SH-SY5Y (cell line): ENCODE results near the gene AGAP1.

ENCODE experiments used
- GATA2 ChIP-seq: IDR thresholded peaks from 2 replicates; pipeline ENCODE4 v1.6.1; 2011; ENCODE audit warnings: mild to moderate bottlenecking, low read depth, low read length
- GATA3 ChIP-seq: IDR thresholded peaks from 2 replicates; pipeline ENCODE4 v1.6.1; 2011; ENCODE audit warnings: low read depth, mild to moderate bottlenecking, low read length, moderate library complexity

The AGAP1 gene

GRCh38 chr2:235810252-235810651, 316.4 kb downstream of the AGAP1 start:
- no peak for TF ChIP-seq GATA2

- TF ChIP-seq GATA3 (no peak), GATA2 (no peak)
Observed at GRCh38 chr2:235810846-235811245, 317.0 kb downstream of the AGAP1 start.

GRCh38 chr2:235811446-235812184, 317.8 kb downstream of the AGAP1 start:
- TF ChIP-seq GATA2 (no peak), GATA3 (no peak)

DNA sequence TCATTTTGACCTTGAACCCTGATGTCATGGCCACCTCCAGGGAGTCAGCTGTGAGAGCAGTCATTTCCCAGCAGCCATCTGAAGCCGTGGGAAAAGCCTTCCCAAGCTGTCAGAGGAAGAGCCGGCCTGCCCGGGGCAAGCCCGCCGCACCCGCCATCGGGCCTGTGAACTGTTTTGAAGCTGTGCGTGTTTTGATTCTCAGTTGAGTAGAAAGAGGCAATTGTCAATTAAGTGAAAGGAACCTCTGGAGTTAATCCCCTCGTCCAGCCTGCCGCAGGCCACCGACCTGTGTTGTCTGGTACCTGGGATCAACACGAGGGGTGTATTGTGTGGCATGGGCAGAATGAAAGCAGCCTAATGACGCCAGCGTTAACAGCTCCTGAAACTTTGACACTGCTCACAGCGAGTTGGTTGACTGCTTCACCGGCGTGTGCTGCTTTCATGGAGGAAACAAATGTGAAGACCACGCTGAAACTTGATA, 318.4 kb downstream of the AGAP1 start:
- TF ChIP-seq GATA2 (no peak), GATA3 (no peak)

DNA sequence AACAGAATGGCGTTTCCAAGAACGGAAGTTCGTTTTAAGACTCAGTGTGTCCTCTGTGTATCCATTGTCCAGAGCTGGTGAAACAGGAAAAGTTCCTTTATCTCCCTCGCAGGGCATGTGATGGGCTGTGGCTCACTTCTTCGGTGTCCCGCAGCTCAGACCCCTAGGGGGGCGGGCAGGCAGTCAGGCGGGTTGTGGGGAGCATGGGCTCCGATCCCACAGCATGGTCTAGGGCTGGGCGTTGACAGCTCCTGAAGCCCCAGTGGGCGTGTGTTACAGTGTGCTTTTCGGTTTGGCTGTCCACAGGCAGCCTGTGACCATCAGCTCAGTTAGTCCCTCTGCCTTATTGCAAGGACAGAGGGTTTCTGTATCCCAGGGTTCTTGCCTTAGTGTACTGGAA, 319.6 kb downstream of the AGAP1 start:
- TF ChIP-seq GATA3, result no peak
- TF ChIP-seq GATA2, result no peak

DNA sequence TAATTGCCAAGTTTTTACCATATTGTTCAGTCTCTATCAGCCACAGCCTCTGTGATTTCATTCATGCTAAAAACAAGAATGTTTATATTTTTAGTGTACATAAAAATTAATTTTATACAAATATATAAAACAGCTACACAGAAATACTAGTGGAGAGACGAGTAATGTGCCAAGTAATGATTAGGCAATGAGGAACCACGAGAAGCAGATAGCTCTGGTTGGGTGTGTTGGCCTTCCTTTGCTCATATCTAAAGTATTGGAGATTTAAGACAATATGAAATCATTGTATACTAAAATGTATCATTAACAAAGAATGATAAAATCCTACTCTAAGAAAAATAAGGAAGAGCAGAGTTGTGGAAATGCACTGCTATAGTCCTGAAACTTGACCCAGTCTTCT, 326.7 kb downstream of the AGAP1 start:
- TF ChIP-seq GATA2 (no peak), GATA3 (no peak)

DNA sequence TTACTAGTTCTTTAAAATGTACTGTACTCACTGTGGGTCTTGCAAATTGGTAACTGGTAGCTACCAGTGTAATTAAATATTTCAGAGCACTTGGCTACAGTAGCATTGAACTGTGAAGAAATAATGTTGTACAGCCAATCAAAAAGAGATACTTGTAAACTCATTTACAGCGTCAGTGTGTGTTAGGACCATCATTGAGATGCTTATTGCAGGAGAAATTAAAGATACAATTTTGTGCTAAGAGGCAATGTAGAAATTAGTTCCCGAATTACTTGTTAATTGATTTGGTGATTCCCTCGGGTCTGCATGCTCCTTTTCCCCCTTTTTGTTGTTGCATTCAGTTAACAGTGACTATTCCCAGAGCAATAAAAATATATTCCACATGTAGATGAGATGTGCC, 330.5 kb downstream of the AGAP1 start:
- no peak for TF ChIP-seq GATA2
- no peak for TF ChIP-seq GATA3

DNA sequence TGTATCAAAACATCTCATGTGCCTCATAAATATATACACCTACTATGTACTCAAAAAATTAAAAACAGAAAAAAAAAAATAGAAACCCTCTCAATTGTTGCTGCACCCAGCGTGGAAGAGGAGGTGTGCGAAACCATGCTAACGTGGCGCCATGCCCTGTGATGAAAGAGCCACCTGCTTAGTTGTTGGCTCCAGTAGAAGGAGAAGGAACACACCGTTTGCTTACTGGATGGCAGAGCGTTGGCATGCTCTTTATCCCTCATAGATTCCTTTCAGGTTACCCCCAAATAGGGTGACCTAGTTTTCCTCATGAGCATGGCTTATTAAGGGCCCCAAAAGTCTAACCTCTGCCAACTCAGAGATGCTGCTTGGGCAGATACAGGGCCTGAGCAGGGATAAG, 332.1 kb downstream of the AGAP1 start:
- TF ChIP-seq GATA3 (no peak), GATA2 (no peak)

DNA sequence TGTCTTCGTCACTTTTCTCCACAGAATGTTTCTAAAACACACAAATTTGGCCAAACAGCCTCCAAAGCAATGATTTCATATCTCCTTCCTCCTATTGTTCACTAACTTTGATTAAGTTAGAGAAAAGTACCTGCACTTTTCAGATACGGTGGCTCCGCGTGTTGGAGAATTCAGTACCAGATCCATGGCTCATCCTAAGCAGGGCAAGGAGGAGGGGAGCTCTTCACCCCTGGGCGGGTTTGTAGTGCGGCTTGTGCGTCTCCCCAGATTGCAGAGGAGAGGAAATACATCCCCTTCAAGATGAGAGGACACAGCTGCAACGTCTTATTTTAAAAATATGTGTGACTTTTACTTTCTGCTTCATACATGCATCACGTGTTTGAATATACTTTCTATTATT, 333.0 kb downstream of the AGAP1 start:
- TF ChIP-seq GATA3 (no peak), GATA2 (no peak)

DNA sequence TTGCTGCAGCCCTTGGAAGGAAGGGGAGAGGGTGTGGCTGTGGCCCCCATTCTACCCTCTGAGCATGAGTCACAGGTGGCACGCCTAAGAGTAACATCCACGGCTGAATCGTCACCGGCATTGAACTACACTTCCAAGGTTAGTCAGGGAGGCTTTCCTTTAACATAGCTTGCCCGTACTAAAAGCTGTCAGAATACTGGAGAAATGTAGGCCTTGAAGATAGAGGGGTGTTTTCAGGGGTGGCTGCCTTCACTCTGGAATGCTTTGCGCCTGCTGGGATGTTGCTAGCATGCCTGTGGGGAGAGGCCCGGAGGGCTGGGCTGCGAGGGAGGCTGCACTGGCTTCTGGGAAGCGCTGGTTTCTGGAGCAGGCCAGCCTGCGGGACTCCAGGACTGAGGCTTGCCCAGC, 333.7 kb downstream of the AGAP1 start:
- no peak for TF ChIP-seq GATA3
- no peak for TF ChIP-seq GATA2

DNA sequence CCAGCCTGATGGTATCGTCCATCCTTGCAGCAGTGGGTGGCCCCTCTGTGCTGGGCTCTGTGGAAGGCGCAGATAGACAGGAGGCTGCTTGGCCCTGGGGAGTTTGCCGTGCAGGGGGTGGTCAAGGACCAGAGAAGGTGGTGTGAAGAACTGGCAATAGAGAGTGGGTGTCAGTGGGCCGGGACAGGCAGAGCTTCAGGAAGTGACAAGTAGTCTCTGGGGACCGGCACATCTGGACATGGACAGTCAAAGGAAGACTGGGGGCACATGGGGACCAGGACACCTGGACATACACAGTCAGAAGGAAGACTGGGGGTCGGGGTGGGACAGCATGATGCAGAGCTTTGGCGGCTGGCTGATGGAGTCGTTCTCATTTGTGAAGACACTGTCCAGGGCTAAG, 335.9 kb downstream of the AGAP1 start:
- no peak for TF ChIP-seq GATA2
- no peak for TF ChIP-seq GATA3

- TF ChIP-seq GATA3, result no peak
- TF ChIP-seq GATA2, result no peak
Observed at GRCh38 chr2:235831755-235832154, 337.9 kb downstream of the AGAP1 start.

GRCh38 chr2:235832941-235833340, 339.1 kb downstream of the AGAP1 start:
- TF ChIP-seq GATA2 (no peak), GATA3 (no peak)

DNA sequence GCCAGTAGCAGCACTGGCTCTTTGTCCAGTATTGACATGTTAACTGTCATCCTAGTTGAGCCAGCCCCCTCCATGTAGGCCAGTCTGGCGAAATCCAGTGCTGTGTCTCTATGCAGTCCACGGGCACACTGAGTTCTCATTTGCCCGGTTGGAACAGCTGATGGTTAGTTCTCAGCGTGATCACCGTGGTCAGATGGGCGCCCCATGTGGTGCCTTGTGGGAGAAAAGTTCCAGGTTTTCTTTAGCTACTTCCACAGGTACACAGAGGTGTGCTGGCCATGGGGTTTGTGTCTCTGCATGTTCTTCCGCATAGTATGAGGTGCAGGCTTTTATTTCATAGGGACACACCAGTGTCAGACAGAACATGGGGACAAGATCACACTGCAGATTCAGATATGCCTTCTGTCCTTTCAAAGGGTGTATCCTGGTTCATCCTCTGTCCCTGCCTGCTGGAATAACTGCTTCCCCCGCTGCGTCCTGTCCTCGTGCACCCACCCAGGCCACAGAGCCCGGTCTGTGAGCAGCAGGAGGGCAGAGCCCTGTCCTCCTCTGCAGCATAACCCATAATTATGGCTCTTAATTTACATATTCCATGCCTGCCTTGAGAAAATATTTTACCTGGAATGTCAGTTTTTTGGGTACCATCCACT, 340.3 kb downstream of the AGAP1 start:
- TF ChIP-seq GATA2 (no peak), GATA3 (no peak)

DNA sequence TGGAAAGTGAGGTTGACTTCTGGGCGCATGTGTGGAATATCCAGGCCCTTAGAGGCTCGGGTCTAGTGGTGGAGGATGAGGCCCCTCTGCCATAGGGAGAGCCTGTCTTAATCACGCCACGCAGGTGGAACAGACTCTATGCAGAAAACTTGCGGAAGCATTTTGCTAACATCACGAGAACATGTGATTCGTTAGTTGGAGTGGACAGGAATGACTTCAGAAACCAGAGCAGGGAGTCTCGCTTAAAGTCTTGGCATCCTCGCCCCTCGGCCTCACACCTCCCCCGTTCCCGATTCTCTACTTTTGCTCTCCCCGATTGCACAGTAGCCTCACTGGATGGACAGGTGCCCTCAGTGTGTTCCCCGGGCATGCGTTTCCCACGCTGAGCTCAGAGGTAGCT, 340.9 kb downstream of the AGAP1 start:
- TF ChIP-seq GATA3 (no peak), GATA2 (no peak)

DNA sequence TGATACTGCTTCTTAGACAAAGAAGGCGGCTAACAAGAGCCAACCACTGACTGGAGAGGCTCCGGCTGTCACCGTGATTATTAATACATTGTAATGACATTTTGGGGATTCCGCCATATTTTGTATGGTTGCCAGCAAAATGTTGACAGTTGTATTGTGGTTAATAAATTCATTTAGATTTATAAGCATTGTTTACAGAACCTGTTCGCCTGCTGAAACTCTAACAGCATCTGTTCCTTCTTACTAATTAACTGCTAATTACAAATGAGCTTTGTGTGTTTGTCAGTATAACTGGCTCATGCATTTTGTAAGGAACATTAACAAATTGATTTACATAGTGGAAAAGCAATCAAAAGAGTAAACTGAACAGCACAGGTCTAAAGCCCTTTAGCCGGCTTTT, 342.0 kb downstream of the AGAP1 start:
- no peak for TF ChIP-seq GATA3
- TF ChIP-seq GATA2, result no peak

- TF ChIP-seq GATA2, result no peak
- TF ChIP-seq GATA3, result no peak
Observed at GRCh38 chr2:235836491-235836911, 342.7 kb downstream of the AGAP1 start.

DNA sequence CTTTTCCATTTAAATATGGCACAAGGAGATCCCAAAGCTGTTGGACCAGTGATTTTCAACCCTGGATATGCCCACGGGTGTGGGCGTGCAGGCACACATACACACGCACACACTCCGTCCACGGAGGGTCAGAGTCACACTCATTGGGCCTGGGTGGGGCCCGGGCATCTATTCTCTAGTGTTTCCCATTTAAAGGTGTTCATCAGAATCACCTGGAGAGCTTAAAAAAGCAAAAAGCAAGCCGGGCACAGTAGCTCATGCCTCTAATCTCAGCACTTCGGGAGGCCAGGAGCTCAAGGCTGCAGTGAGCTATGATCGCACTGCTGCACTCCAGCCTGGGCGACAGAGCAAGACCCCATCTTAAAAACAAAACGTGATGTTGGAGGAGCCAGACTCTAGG, 345.4 kb downstream of the AGAP1 start:
- TF ChIP-seq GATA2, result no peak
- no peak for TF ChIP-seq GATA3
